ENCODE data around the gene TMEM95.
"Not testable (repeated sequence)": the region's sequence is repeated elsewhere in the genome, so short reads cannot be mapped to it uniquely, and the experiment has no call there.

The TMEM95 gene

DNA sequence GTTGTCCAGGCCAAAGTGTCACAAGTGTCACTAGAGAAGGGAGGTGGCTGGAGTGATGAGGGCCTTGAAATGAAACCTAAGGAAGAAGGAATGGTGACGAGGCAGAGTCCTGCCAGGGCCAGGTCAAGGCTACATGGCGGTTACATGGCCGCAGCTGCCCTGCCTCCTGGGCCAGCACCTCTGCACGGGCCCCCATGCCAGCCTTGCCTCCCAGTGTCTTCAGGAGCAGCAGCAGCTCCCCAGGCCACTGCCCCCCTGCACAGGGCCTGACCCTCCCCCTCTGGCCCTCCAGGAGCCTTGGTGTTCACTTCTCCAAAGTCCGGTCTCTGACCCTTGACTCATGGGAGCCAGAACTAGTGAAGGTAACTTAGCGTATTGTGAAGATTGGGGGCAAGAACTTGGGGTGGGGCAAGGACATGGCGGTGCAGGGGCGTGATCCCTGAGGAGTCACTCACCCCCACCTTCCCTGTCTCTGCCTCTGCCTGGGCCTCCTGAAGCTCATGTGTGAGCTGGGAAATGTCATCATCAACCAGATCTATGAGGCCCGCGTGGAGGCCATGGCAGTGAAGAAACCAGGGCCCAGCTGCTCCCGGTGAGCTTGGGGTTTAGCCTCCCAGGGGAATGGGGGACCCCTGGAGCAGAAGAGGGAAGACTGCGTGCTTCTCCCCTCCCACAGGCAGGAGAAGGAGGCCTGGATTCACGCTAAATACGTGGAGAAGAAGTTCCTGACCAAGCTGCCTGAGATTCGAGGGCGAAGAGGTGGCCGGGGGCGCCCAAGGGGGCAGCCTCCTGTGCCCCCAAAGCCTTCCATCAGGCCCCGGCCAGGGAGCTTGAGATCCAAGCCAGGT, 7.1 kb upstream of the TMEM95 start:
- no peak for DNase-seq

DNA sequence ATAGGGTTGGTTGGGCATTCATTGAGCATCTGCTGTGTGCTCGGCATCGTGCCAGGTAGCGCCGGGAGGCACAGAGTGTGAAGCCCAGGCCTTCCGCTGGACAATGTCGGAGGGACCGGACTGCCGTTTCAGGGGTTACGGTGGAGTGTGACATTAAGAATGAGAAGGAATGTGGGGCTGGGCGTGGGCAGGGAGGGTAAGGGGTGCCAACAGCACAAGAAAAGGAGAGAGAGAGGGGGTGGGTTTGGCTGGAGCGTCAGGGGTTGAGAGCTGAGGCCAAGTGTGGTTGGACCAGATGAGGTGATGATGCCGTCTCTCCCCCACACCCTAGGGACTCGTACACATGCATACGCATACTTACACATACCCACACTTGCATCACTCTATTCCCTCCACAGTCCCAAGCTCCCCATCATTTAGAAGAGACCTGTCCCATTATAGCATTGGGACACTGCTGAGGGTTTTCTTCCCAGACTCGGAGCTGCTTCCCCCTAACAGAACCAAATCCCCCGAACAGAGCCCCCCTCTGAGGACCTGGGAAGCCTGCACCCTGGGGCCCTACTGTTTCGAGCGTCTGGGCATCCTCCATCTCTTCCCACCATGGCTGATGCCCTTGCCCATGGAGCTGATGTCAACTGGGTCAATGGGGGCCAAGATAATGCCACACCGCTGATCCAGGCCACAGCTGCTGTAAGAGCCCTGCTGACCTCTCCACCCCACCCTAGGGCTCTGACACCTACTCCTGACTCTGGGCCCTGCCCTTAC, 6.3 kb upstream of the TMEM95 start:
- no peak for DNase-seq

DNA sequence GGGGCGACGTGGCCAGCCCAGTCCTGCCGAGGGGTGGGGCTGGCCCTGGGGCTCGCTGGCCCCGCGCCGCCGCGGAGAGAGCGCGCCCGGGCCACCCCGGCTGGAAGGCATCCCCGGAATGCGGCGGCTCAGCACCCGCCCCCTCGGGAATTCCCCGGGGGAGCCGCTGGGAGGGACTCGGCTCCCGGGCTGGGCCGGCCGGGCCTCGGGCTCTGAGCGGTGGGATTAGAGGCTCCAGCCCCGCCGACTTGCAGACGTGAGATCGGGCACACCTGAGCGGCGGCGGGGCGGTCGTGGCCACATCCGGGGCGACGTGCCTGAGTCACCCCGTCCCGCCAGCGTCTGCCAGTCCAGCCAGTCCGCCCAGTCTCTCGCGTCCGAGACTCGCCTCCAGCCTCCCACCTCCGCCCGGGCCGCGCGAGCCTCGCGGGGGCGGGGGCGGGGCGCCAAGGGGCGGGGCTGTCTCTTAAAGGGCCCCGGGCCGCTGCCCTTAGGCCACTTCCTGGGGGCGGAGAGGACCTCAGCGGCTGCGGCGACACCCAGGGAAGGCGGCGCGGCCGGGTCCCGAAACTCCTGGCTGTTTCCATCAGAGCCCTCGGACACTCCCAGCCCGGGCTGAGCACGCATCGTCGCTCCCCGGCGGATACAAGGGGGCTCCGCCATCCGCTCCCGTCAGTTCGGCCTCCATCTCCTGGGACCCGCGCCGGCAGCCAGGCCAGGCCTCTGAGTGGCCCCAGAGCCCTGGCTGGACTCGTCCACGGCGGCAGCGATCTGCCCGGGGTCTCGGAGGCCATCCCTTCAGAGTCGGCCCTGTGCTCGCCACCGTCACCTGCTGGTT, 3.1 kb upstream of the TMEM95 start, which contains the start of gene KCTD11:
Gene KCTD11 (plus strand): TSS at position 498 of the 838 bp plus-strand sequence.
- peak; percentile 97 for DNase-seq

DNA sequence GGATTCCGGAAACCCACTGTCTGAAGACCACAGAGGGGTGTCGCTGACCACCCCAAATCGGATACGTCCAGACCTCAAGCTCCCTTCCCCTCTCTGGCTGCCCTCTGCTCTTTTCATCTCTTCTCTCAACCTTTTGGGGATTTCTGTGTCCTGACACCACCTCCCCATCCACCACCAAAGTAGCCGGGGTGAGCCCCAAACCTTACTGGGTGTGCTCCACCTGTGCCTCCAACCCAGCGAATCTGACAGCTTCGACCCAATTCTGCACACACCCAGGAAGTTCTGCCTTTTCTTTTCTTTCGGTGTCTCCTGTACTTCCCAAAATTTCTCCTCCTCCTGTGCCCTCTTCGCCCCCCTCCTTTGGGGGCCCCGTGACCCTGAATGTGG, 2.5 kb upstream of the TMEM95 start:
- DNase-seq, result no peak

DNA sequence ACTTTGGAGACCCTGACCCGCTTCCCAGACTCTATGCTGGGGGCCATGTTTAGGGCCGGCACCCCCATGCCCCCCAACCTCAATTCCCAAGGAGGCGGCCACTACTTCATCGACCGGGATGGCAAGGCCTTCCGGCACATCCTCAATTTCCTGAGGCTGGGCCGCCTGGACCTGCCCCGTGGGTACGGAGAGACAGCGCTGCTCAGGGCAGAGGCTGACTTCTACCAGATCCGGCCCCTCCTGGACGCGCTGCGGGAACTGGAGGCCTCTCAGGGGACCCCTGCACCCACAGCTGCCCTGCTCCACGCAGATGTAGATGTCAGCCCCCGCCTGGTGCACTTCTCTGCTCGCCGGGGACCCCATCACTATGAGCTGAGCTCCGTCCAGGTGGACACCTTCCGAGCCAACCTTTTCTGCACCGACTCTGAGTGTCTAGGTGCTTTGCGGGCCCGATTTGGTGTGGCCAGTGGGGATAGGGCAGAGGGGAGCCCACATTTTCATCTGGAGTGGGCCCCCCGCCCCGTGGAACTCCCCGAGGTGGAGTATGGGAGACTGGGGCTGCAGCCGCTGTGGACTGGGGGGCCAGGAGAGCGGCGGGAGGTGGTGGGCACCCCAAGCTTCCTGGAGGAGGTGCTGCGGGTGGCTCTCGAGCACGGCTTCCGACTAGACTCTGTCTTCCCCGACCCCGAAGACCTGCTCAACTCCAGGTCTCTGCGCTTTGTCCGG, 1.9 kb upstream of the TMEM95 start:
- DNase-seq, result no peak

DNA sequence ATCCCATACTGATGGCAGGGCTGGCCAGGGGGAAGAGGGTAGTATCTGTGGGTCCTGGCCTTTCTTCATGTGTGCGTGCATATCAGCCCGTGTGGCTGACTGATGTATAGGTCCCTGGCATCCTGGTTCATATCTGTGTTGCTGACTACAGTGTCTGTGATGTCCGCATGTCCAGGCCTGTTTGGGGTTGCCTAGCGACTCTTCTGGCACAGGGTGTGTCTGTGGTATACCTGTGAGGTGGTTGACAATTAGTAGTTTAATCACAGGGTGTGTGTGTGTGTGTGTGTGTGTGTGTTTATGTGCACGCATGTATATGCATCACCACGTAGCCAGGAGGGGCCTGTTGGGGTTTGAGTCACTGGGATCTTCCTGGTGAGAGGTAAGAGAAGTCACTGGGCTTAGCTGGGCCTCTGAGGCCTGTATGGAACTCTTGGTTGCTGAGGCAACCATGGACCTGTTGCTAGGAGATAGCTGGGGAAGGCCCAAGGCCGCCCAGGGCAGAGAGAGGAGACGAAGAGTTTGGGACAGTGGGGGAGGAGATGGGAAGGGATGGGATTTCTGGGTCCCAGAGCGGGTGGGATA, 603 bp upstream of the TMEM95 start:
- DNase-seq, result no peak

DNA sequence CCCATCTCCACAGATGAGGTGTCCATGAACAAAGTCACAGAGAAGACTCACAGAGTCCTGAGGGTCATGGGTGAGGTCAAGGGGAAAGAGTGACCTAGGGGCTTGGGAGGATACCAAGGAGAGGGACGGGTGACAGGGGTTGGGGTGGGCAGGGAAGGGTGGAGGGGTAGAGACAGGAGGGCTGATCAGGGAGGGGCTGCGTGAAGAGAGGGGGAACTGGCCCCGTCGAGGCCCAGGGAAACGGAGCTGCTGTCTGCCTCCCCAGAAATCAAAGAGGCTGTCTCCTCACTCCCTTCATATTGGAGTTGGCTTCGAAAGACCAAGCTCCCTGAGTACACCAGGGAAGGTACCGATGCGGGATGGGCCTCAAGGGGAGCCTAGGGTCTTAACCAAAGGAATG, 617 bp downstream of the TMEM95 start:
- DNase-seq, result no peak

DNA sequence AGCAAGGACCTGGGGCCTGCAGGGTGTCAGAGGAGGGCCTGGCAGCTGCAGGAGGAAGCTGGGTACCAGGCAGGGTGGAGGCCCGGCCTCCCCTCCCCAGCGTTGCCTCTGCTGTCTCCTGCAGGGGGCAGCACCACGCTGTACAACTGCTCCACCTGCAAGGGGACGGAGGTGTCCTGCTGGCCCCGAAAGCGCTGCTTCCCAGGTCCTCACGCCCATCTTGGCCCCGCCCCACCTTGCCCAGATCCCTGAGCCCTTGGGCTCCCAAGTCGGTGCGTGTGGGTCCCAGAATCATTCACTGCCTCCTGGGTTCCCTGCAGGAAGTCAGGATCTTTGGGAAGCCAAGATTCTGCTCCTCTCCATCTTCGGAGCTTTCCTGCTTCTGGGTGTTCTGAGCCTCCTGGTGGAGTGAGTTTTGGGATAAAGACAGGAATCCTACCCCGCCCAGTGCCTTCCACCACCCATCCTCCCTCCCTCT, 1.2 kb downstream of the TMEM95 start:
- no peak for DNase-seq

DNA sequence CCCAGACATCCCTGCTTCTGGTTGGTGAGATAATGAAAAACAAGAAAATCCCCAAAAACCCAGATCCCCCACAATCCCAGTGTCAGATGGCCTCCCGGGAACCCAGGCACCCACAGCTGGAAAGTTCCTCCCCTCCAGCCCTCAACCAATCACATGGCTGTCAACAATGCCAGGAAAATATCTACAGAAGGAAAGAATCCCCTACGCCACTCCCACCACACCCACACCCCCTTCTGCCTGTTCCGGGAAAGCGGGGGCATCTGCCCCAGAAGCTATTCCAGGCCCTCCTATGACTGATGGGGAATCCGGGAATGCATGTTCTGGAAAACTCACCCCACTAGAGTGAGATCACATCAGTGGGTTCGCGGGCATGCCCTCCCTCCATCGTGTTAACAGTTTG, 1.8 kb downstream of the TMEM95 start:
- DNase-seq, result no peak

DNA sequence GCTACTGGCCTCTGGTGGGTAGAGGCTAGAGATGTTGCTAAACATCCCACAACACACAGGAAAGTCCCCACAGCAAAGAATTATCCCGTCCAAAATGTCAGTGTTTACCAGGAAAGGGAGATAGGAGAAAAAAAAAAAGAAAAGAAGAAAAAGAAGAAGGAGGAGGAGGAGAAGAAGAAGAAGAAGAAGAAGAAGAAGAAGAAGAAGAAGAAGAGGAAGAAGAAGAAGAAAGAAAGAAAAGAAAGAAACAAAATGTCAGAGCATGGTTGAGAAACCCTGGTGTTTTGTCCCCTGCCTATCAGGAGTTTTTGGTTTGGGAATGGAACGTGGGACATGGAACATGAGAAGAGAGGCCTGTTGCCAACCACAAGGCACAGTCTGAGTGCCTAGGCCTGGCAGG, 2.4 kb downstream of the TMEM95 start:
- DNase-seq, result no peak

DNA sequence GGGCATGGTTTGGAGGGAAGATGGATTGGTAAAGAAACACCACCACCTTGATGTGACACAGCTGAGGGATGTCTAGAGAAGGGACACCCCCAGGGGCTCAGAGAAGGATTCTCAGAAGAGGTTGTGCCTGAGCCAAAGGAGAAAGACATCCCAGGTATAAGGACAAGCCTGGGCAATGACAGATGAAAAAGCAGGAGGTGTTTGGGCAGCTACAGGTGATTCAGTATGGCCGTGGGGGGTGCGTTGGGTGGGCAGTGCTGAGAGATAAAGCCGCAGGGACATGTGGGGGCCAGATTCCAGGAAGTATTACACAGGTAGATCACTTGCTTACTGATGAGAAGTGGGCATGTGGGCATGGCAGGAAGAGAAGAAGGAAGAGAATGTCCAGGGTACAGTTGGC, 7.0 kb downstream of the TMEM95 start:
- no peak for DNase-seq

DNA sequence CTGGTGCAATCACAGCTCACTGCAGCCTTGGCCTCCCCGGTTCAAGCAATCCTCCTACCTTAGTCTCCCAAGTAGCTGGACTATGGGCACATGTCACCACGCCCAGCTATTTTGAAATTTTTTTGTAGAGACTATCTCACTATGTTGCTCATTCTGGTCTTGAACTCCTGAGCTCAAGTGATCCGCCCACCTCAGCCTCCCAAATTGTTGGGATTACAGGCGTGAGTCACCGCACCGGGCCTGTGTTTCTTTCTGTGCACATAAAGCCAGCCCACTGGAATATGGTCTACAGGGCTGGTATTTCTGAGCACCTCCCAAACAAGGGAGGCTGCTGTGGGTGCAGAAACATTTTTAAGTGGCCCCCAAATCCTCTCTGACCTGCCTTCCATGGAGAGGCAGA, 8.4 kb downstream of the TMEM95 start:
- no peak for DNase-seq

DNA sequence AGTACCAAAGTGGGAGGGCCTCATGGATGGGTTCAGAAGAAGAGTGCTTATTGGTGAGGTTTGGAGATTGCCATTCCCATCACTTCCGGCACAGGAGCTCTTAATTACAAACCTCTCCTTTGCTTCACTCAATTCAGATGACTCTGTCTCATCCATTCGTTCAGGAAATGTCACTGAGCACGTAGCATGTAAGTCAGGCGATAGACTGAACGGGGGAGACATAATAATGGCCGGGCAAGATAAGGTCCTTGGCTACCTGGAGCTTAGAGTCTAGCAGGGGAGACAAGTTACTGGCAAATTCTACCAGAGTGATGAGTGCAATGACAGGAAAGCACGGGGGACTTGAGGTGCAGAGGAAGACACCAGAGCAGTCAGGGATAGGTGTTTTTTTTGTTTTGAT, 11.0 kb downstream of the TMEM95 start:
- DNase-seq, result not testable (repeated sequence)

DNA sequence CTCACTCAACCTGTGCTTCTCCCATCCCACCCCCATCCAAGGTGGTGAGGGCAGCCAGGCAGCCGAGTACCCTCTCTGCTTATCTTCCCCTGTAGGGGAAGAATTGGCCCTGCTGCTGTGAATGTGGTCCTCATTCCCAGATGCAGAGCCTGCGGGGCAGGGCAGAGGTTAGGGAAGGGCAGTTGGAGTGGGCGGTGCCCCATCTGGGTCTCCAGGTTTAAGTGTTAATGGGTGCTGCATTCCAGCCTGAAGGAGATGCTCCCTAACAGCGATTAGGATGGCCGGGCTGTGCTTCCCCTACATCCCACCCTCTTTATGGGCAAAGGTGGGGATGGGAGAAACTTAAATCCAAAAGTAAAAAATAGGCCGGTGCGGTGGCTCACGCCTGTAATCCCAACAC, 12.1 kb downstream of the TMEM95 start:
- DNase-seq, result no peak

DNA sequence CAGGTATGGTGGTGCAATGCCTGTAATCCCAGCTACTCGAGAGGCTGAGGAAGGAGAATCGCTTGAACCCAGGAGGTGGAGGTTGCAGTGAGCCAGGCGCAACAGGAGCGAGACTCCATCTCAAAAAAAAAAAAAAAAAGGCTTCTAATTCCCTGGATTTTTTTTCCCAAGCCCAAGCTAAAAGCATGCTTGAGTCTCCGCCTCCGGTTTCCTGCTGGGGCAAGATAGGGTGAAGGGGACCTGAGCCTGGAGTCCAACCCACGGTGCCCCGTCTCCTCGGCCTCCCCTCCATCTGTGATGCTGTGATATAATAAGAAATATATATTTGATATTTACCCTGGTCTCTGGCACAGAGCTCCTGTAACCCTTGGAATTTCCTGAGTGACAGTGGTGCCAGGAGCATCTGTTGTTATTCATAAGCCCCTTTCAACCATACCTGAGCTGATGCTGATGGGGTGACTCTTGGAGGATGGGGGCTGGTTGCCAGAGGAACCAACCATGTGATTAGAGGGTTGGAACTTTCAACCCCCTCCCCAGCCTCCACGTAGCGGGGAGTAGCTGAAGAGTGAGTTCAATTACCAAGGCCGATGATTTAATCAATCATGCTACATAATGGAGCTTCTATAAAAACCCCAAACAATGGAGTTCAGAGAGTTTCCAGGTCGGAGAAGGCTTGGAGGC, 13.1 kb downstream of the TMEM95 start:
- DNase-seq, result no peak

DNA sequence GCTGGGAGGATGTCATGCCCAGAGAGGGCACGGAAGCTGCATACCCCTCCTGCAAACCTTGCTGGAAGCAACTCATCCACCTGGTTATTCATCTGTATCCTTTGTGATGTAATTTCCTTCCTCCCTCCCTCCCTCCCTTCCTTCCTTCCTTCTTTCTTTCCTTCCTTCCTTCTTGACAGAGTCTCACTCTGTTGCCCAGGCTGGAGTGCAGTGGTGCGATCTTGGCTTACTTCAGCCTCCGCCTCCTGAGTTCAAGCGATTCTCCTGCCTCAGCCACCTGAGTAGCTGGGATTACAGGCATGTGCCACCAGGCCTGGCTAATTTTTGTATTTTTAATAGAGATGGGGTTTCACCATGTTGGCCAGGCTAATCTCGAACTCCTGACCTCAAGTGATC, 13.6 kb downstream of the TMEM95 start:
- DNase-seq, result not testable (repeated sequence)

DNA sequence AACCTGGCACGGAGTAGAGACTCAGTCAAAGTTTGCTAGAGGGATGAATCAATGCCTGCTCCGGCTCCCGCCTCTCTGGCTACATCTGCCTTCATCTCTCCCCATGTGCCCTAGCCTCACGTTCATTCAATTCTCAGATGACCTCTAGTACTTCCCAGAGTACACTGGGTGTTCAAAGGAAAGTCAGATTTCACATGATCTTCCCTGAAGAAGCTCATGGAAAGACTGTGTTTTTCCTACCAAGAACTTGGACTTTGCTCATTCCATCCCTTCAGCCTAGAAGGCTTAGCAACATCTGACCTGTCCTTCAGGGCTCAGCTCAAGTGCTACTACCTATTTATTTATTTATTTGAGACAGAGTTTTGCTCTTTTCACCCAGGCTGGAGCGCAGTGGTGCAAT, 14.9 kb downstream of the TMEM95 start:
- no peak for DNase-seq

DNA sequence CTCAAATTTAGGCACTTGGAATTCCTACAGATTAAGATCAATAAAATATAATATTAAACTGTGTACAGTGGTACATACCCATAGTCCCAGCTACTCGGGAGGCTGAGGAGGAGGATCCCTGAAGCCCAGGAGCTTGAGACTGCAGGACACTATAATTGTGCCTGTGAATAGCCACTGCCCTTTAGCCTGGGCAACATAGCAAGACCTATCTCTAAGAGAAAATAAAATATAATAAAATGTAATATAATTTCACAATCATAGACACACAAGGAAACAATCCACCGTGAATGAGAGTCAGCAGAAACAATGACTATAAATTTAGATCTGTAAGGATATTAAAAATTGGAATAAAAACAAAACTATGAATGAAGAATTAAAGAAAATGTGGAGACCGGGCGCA, 15.9 kb downstream of the TMEM95 start:
- no peak for DNase-seq

DNA sequence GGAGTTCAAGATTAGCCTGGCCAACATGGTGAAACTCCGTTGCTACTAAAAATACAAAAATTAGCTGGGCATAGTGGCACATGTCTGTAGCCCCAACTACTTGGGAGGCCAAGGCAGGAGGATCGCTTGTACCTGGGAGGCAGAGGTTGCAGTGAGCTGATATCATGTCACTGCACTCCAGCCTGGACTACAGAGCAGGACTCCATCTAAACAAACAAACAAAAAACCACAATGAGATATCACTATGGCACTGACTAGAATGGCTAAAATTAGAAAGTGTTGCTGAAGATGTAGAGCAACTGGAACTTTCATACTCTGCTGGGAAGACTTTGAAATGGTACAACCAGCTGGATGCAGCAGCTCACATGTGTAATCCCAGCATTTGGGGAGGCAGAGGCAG, 19.4 kb downstream of the TMEM95 start:
- DNase-seq, result no peak

DNA sequence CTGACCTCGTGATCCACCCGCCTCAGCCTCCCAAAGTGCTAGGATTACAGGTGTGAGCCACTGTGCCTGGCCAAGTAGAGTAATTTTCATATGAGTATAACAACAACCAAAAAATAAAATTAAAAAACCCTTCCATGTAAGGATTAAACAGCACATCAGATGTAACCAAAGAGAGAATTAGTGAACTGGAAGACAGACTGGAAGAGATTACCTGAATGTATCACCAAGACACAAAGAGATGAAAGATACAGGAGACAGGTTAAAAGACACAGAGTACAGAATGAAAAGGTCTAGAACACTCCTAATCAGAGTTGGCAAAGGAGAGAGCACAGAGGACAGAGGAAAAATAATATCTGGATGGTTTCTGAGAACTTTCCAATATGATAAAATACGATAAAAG, 24.2 kb downstream of the TMEM95 start:
- no peak for DNase-seq

DNA sequence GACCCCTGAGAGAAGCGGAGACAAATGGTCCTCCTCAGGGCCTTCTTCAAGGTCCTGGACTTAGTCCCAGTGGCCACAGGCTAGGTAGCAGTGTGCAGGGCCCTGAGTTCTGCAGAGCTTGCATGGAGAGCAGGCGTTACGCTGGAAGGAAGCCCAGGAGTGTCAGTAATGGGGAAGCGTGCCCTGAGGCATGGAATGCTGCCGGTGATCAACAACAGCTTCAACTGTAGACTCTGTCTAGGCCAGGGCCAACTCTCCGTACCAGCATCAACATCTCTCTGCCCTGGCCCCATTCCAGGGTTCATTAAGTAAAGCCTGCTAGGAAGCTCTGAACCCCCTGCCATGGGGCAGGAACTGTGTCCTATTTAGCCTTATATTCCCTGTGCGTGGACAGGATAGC, 25.4 kb downstream of the TMEM95 start:
- DNase-seq, result no peak
